ENCODE results near the gene COL17A1.

- TF ChIP-seq POLR2A (IDR thresholded peaks at IDR 0.05; ENCODE audit: low read length), result no peak
- no peak for TF ChIP-seq GATA1 (IDR thresholded peaks at IDR 0.05; ENCODE audit: low read depth, low read length)
These were observed 18.2 kb downstream of the COL17A1 start for GRCh38 chr10:104067525-104067924.
